ENCODE results near the gene ITGAX. TPM values are rescaled to one million over a fixed set of nuclear protein-coding genes. Genes with fewer than 3 reads are reported as not detected.

The ITGAX gene
- total and polyA plus RNA-seq, 12 donors: 1.4 to 84.9 (median 3.6) TPM

DNA sequence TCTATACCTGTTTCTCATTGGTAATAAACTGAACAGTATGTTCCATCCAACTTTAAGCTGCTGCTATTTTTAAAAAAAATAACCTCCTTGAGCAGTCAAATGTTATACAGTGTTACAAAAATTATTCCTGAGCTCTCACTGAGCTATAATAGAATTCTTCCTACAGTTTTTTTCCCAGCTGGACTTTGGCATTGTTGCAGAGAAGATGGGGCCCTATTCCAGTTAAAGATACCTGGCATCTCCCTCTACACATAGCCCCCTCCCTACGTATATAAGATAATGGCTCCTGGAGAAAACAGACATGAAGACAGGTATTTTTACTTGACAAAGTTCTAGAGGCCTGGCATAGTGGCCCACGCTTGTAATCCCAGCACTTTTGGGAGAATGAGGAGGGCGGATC is 74.8 kb downstream of the ITGAX start:
- H3K4me3 ChIP-seq: no peak overlapping the region
- H3K27ac ChIP-seq: no peak overlapping the region
- intact Hi-C loops (cut with DNase I): no loop called here
- no peaks in the 10 kb centered on the region for H3K27me3 ChIP-seq
- DNase-seq: no peak
- H3K4me1 ChIP-seq (replicated peaks in 1 of 2): peaks cover 0 to 5% of the 10 kb centered on the region in 2 donors
- TF ChIP-seq POLR2A (IDR thresholded peaks at IDR 0.05): no peak
- TF ChIP-seq, protein P1, sequence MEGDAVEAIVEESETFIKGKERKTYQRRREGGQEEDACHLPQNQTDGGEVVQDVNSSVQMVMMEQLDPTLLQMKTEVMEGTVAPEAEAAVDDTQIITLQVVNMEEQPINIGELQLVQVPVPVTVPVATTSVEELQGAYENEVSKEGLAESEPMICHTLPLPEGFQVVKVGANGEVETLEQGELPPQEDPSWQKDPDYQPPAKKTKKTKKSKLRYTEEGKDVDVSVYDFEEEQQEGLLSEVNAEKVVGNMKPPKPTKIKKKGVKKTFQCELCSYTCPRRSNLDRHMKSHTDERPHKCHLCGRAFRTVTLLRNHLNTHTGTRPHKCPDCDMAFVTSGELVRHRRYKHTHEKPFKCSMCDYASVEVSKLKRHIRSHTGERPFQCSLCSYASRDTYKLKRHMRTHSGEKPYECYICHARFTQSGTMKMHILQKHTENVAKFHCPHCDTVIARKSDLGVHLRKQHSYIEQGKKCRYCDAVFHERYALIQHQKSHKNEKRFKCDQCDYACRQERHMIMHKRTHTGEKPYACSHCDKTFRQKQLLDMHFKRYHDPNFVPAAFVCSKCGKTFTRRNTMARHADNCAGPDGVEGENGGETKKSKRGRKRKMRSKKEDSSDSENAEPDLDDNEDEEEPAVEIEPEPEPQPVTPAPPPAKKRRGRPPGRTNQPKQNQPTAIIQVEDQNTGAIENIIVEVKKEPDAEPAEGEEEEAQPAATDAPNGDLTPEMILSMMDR (IDR thresholded peaks at IDR 0.05): no peak
- no peaks in the 10 kb centered on the region for H3K9me3 ChIP-seq (replicated peaks in 1 of 3)
- 90 to 96% (median 94%) methylated on average over 3 of the region's 3 CpGs for WGBS, 4 donors
- H3K36me3 ChIP-seq (replicated peaks in 1 of 2): no peaks in the 10 kb centered on the region

DNA sequence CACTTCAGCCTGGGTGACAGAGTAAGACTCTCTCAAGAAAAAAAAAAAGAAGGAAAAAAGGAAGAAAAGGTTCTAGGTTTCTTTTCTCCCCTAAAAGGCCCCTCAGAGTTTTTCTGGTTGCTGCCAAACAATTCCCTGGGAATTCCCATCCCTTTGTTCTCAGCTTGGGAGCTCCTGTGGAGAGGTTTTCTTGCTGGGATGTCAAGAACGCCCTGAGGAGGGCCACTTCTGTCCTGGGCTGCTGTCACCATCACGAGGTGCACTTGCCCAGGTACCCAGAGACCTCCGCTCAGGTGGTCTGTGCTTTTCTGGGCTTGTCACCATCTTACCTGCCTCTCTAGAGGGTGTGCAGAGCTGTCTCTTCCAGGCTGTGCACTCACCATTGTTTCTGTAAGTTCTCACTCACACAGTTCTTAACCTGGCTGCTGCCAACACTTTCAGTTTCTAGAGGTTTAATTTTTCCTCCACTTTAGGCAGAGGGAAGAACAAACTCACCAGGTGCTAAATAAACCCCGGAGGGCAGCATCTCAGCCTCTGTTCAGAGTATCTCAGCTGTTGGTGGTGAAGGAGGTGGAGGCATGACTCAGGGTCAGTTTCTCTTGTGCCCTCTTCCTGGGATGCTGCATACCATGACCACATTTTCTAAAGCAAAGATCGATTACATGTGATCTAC is 75.5 kb downstream of the ITGAX start:
- H3K36me3 ChIP-seq (replicated peaks in 1 of 2): no peaks in the 10 kb centered on the region
- H3K4me3 ChIP-seq: no peak overlapping the region
- H3K27me3 ChIP-seq: no peaks in the 10 kb centered on the region
- DNase-seq: no peak
- H3K9me3 ChIP-seq (replicated peaks in 1 of 3): no peaks in the 10 kb centered on the region
- TF ChIP-seq, protein P1 (IDR thresholded peaks at IDR 0.05): no peak
- no peak for TF ChIP-seq POLR2A (IDR thresholded peaks at IDR 0.05)
- intact Hi-C loops (cut with DNase I): no loop called here
- WGBS, 4 donors: 46 to 65% (median 65%) methylated on average over 5 of the region's 5 CpGs
- peaks cover 0 to 5% of the 10 kb centered on the region in 2 donors for H3K4me1 ChIP-seq (replicated peaks in 1 of 2)
- H3K27ac ChIP-seq: no peak overlapping the region

Other genes starting within 250 kb of the ITGAX start
- gene BCKDK, start 246.8 kb upstream of the ITGAX start, total RNA-seq: 100 to 1,000 TPM in 5 of 9 donors, 10 to 100 TPM in 4; 27.0 to 181 (median 104) TPM
- gene BCKDK, start 246.8 kb upstream of the ITGAX start, polyA plus RNA-seq: 10 to 100 TPM; 30.6 to 32.1 (median 30.6) TPM
- 10 to 100 TPM; 61.1 to 94.0 (median 83.5) TPM for gene KAT8, start 237.5 kb upstream of the ITGAX start, total RNA-seq
- gene KAT8, start 237.5 kb upstream of the ITGAX start, polyA plus RNA-seq: 100 to 1,000 TPM in 1 of 3 donors, 10 to 100 TPM in 2; 45.0 to 148 (median 97.4) TPM
- 1 to 10 TPM in 1 of 9 donors, under 1 TPM in 4, not detected in 4; 0.41 to 1.8 (median 0.65) TPM for gene PRSS8, start 219.4 kb upstream of the ITGAX start, total RNA-seq
- gene PRSS8, start 219.4 kb upstream of the ITGAX start, polyA plus RNA-seq: under 1 TPM in 2 of 3 donors, not detected in 1; 0.16 to 0.20 TPM
- 10 to 100 TPM in 1 of 9 donors, 1 to 10 TPM in 7, under 1 TPM in 1; 0.89 to 18.3 (median 7.3) TPM for gene PRSS36, start 205.1 kb upstream of the ITGAX start, total RNA-seq
- 10 to 100 TPM in 1 of 3 donors, 1 to 10 TPM in 2; 1.0 to 17.7 (median 8.2) TPM for gene PRSS36, start 205.1 kb upstream of the ITGAX start, polyA plus RNA-seq
- 100 to 1,000 TPM in 4 of 9 donors, 10 to 100 TPM in 5; 12.7 to 285 (median 47.5) TPM for gene FUS, start 175.0 kb upstream of the ITGAX start, total RNA-seq
- 100 to 1,000 TPM; 288 to 536 (median 474) TPM for gene FUS, start 175.0 kb upstream of the ITGAX start, polyA plus RNA-seq
- 10 to 100 TPM in 8 of 9 donors, 1 to 10 TPM in 1; 9.6 to 54.4 (median 23.6) TPM for gene PYCARD, start 152.4 kb upstream of the ITGAX start, total RNA-seq
- gene PYCARD, start 152.4 kb upstream of the ITGAX start, polyA plus RNA-seq: 10 to 100 TPM in 2 of 3 donors, 1 to 10 TPM in 1; 3.2 to 31.7 (median 30.7) TPM
- gene TRIM72, start 141.1 kb upstream of the ITGAX start, total RNA-seq: under 1 TPM in 3 of 9 donors, not detected in 6; 0.04 to 0.24 (median 0.06) TPM
- under 1 TPM in 2 of 3 donors, not detected in 1; 0.03 to 0.08 TPM for gene TRIM72, start 141.1 kb upstream of the ITGAX start, polyA plus RNA-seq
- not detected for gene PYDC1, start 138.0 kb upstream of the ITGAX start, total RNA-seq
- gene PYDC1, start 138.0 kb upstream of the ITGAX start, polyA plus RNA-seq: not detected
- 10 to 100 TPM in 7 of 9 donors, 1 to 10 TPM in 2; 1.7 to 35.4 (median 21.6) TPM for gene ITGAM, start 95.2 kb upstream of the ITGAX start, total RNA-seq
- gene ITGAM, start 95.2 kb upstream of the ITGAX start, polyA plus RNA-seq: 10 to 100 TPM in 1 of 3 donors, 1 to 10 TPM in 2; 4.8 to 12.5 (median 5.1) TPM
- under 1 TPM in 4 of 9 donors, not detected in 5; 0.04 to 0.35 (median 0.17) TPM for gene ITGAD, start 38.2 kb downstream of the ITGAX start, total RNA-seq
- gene ITGAD, start 38.2 kb downstream of the ITGAX start, polyA plus RNA-seq: under 1 TPM; 0.03 to 0.16 (median 0.09) TPM
- gene COX6A2, start 73.2 kb downstream of the ITGAX start, total RNA-seq: not detected
- gene COX6A2, start 73.2 kb downstream of the ITGAX start, polyA plus RNA-seq: 1 to 10 TPM in 2 of 3 donors, not detected in 1; 2.8 to 5.2 TPM
- 1 to 10 TPM in 6 of 9 donors, under 1 TPM in 3; 0.61 to 3.1 (median 1.8) TPM for gene ZNF843, start 87.6 kb downstream of the ITGAX start, total RNA-seq
- under 1 TPM; 0.37 to 0.97 (median 0.73) TPM for gene ZNF843, start 87.6 kb downstream of the ITGAX start, polyA plus RNA-seq
- gene ARMC5, start 104.3 kb downstream of the ITGAX start, total RNA-seq: 10 to 100 TPM in 6 of 9 donors, 1 to 10 TPM in 3; 5.2 to 20.3 (median 11.7) TPM
- 10 to 100 TPM in 2 of 3 donors, 1 to 10 TPM in 1; 2.9 to 37.9 (median 24.5) TPM for gene ARMC5, start 104.3 kb downstream of the ITGAX start, polyA plus RNA-seq
- gene TGFB1I1, start 117.0 kb downstream of the ITGAX start, total RNA-seq: 10 to 100 TPM in 8 of 9 donors, 1 to 10 TPM in 1; 4.5 to 62.7 (median 33.8) TPM
- gene TGFB1I1, start 117.0 kb downstream of the ITGAX start, polyA plus RNA-seq: 10 to 100 TPM; 11.3 to 32.7 (median 29.7) TPM
- under 1 TPM in 2 of 9 donors, not detected in 7; 0.11 to 0.14 TPM for gene SLC5A2, start 127.9 kb downstream of the ITGAX start, total RNA-seq
- 1 to 10 TPM in 2 of 3 donors, not detected in 1; 2.4 to 3.0 TPM for gene SLC5A2, start 127.9 kb downstream of the ITGAX start, polyA plus RNA-seq
- gene RUSF1, start 153.2 kb downstream of the ITGAX start, total RNA-seq: 10 to 100 TPM; 41.2 to 86.6 (median 65.5) TPM
- gene RUSF1, start 153.2 kb downstream of the ITGAX start, polyA plus RNA-seq: 100 to 1,000 TPM in 1 of 3 donors, 10 to 100 TPM in 2; 55.1 to 110 (median 65.1) TPM
- gene AHSP, start 172.7 kb downstream of the ITGAX start, total RNA-seq: 10 to 100 TPM in 1 of 9 donors, not detected in 8; 35.0 TPM
- not detected for gene AHSP, start 172.7 kb downstream of the ITGAX start, polyA plus RNA-seq